ENCODE data around the gene LONP1.

LONP1 gene

DNA sequence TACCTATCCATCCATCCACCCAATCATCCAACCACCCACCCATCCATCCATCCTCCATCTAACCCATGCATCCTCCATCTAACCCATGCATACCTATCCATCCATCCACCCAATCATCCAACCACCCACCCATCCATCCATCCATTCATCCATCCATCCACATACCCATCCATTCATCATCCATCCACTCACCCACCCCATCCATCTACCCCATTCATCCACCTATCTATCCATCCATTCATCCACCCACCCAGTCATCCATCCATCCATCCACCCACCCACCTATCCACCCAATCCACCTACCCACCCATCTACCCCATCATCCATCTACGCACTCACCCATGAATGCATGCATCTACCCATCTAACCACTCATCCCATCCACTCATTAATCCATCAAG is 46.2 kb downstream of the LONP1 start:
- Histone ChIP-seq H3K36me3 (ENCODE audit: insufficient read depth, insufficient read length, low read length) (peaks cover 78% of the 10 kb centered on the region), H3K9me3 (ENCODE audit: insufficient read depth, low read length) (no peaks in the 10 kb centered on the region)
- TF ChIP-seq SUZ12 (IDR thresholded peaks at IDR 0.05; ENCODE audit: extremely low read depth, insufficient read depth, insufficient read length) (no peak), ZNF274 (IDR thresholded peaks at IDR 0.05; ENCODE audit: low read depth, low read length) (no peak), YY1 (IDR thresholded peaks at IDR 0.05; ENCODE audit: insufficient read depth, insufficient read length) (no peak)

DNA sequence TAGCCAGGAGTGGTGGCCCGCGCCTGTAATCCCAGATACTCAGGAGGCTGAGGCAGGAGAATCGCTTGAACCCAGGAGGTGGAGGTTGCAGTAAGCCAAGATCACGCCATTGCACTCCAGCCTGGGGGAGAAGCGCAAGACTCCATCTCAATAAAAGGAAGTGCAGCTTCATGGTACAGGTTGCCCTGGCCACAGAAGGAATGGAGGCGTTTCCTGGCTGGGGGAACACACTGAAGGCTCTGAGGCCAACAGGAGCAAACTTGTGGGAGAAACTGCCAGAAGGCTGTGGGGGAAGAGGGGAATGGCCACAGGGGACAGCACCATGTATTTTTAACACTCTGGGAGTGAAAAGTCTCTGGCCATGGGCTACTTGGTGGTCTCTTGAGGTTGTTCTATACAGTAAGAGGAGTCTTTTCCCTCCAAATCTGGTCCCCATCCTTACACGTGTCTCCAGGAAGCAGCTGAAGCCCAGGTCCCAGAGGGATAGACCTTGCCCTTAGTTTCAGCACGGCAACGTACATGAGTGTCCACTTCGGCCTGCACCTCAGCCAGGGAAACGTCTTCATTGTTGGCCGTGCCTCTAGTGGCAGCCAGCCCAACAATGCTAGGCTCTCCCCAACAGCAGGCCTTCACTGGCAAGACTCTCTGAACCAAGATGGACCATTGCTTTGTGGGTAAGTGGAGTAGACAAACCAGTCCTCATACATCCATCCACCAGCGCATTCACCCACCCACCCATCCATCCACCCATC is 47.1 kb downstream of the LONP1 start:
- H3K4me3 ChIP-seq (ENCODE audit: insufficient read length, low read depth) = no peak overlapping the region
- peaks cover 13% of the 10 kb centered on the region for H3K4me1 ChIP-seq (ENCODE audit: insufficient read depth, insufficient read length)
- peaks cover 80% of the 10 kb centered on the region for H3K36me3 ChIP-seq (ENCODE audit: insufficient read depth, insufficient read length, low read length)
- H3K9me3 ChIP-seq (ENCODE audit: insufficient read depth, low read length) = no peaks in the 10 kb centered on the region
- H3K27me3 ChIP-seq (ENCODE audit: insufficient read depth, insufficient read length) = no peaks in the 10 kb centered on the region
- no peak for DNase-seq (ENCODE audit: low read depth, low spot score)
- no peak for TF ChIP-seq SUZ12 (IDR thresholded peaks at IDR 0.05; ENCODE audit: extremely low read depth, insufficient read depth, insufficient read length)
- no peak for TF ChIP-seq ZNF274 (IDR thresholded peaks at IDR 0.05; ENCODE audit: low read depth, low read length)
- TF ChIP-seq YY1 (IDR thresholded peaks at IDR 0.05; ENCODE audit: insufficient read depth, insufficient read length) = no peak
- no peak overlapping the region for H3K9ac ChIP-seq (ENCODE audit: insufficient read length, low read depth)

More for the DNA sequence above, 46.2 kb downstream of the LONP1 start:
- H3K4me1 ChIP-seq (ENCODE audit: insufficient read depth, insufficient read length) = peaks cover 10% of the 10 kb centered on the region
- H3K27me3 ChIP-seq (ENCODE audit: insufficient read depth, insufficient read length) = no peaks in the 10 kb centered on the region
- no peak overlapping the region for H3K9ac ChIP-seq (ENCODE audit: insufficient read length, low read depth)
- no peak for DNase-seq (ENCODE audit: low read depth, low spot score)
- no peak overlapping the region for H3K4me3 ChIP-seq (ENCODE audit: insufficient read length, low read depth)

DNA sequence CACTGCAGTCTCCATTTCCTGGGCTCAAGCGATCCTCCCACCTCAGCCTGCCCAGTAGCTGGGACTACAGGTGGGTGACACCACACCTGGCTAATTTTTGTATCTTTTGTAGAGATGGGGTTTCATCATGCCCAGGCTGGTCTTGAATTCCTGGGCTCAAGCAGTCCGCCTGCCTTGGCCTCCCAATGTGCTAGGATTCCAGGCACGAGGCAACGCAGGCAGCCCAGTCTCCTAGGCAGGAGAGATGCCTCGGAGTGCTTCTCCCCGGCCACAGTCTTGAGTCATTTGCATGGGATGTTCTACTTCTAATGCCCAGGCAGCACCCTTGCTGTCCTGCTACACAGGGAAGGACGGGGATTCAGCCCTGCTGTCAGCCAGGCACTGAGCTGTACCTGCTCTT is 48.3 kb downstream of the LONP1 start:
- Histone ChIP-seq H3K4me3 (ENCODE audit: insufficient read length, low read depth) (no peak overlapping the region), H3K27me3 (ENCODE audit: insufficient read depth, insufficient read length) (no peaks in the 10 kb centered on the region), H3K4me1 (ENCODE audit: insufficient read depth, insufficient read length) (peaks cover 19% of the 10 kb centered on the region), H3K36me3 (ENCODE audit: insufficient read depth, insufficient read length, low read length) (peaks cover 80% of the 10 kb centered on the region), H3K9ac (ENCODE audit: insufficient read length, low read depth) (no peak overlapping the region), H3K9me3 (ENCODE audit: insufficient read depth, low read length) (no peaks in the 10 kb centered on the region)
- no peak for DNase-seq (ENCODE audit: low read depth, low spot score)
- TF ChIP-seq YY1 (IDR thresholded peaks at IDR 0.05; ENCODE audit: insufficient read depth, insufficient read length) (no peak), ZNF274 (IDR thresholded peaks at IDR 0.05; ENCODE audit: low read depth, low read length) (no peak), SUZ12 (IDR thresholded peaks at IDR 0.05; ENCODE audit: extremely low read depth, insufficient read depth, insufficient read length) (no peak)

DNA sequence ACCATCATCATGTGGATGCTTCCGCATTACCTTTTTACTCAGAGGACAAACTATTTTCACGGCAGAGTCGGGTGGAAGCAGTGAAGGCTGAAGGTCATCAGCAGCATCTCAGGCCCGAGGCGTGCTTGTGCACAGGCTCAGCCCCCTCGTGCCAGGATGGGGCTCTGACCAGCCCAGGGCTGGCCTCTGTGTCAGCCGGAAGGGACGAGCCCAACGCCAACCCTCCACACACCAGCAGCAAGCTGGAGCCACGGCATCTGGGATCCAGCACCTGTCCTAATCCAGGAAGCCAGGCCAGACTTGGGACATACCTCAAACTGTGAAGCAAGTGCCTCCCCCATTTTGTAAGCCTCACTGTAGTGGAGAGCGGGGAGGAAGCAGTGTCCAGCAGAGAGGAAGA is 50.7 kb downstream of the LONP1 start:
- TF ChIP-seq SUZ12 (IDR thresholded peaks at IDR 0.05; ENCODE audit: extremely low read depth, insufficient read depth, insufficient read length) (no peak), YY1 (IDR thresholded peaks at IDR 0.05; ENCODE audit: insufficient read depth, insufficient read length) (no peak), ZNF274 (IDR thresholded peaks at IDR 0.05; ENCODE audit: low read depth, low read length) (no peak)
- peaks cover 15% of the 10 kb centered on the region for H3K4me1 ChIP-seq (ENCODE audit: insufficient read depth, insufficient read length)
- no peak overlapping the region for H3K4me3 ChIP-seq (ENCODE audit: insufficient read length, low read depth)
- H3K9me3 ChIP-seq (ENCODE audit: insufficient read depth, low read length) = no peaks in the 10 kb centered on the region
- H3K27me3 ChIP-seq (ENCODE audit: insufficient read depth, insufficient read length) = no peaks in the 10 kb centered on the region
- peak overlapping the region; percentile 36 for H3K9ac ChIP-seq (ENCODE audit: insufficient read length, low read depth)
- DNase-seq (ENCODE audit: low read depth, low spot score) = no peak
- H3K36me3 ChIP-seq (ENCODE audit: insufficient read depth, insufficient read length, low read length) = peaks cover 89% of the 10 kb centered on the region

DNA sequence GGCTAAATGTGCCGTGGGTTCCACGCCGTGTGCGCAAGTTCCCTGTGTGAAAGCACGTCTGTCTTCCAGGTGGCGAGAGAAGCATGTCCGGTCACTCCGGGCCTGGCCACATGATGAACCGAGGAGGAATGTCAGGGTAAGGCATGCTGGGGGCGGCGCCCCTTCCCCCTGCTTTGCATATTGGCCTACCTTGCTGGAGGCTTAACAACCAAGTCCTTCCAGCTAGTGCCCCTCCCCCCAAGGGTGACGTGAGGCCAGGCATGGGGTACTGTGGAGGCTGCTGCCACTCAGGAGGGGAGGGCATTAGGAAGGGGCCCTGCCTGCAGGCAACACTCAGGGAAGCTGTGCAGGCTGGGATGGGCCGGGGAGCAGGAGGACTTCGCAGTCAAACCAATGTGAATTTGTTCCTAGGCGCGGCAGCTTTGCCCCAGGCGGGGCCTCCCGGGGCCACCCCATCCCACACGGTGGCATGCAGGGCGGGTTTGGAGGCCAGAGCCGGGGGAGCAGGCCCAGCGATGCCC is 52.1 kb downstream of the LONP1 start:
- TF ChIP-seq ZNF274 (IDR thresholded peaks at IDR 0.05; ENCODE audit: low read depth, low read length) (no peak), YY1 (IDR thresholded peaks at IDR 0.05; ENCODE audit: insufficient read depth, insufficient read length) (no peak), SUZ12 (IDR thresholded peaks at IDR 0.05; ENCODE audit: extremely low read depth, insufficient read depth, insufficient read length) (no peak)
- Histone ChIP-seq H3K27me3 (ENCODE audit: insufficient read depth, insufficient read length) (no peaks in the 10 kb centered on the region), H3K9me3 (ENCODE audit: insufficient read depth, low read length) (no peaks in the 10 kb centered on the region), H3K4me1 (ENCODE audit: insufficient read depth, insufficient read length) (peaks cover 15% of the 10 kb centered on the region), H3K9ac (ENCODE audit: insufficient read length, low read depth) (peak overlapping the region; percentile 42), H3K4me3 (ENCODE audit: insufficient read length, low read depth) (no peak overlapping the region), H3K36me3 (ENCODE audit: insufficient read depth, insufficient read length, low read length) (peaks cover 92% of the 10 kb centered on the region)
- peak; percentile 93 for DNase-seq (ENCODE audit: low read depth, low spot score)

DNA sequence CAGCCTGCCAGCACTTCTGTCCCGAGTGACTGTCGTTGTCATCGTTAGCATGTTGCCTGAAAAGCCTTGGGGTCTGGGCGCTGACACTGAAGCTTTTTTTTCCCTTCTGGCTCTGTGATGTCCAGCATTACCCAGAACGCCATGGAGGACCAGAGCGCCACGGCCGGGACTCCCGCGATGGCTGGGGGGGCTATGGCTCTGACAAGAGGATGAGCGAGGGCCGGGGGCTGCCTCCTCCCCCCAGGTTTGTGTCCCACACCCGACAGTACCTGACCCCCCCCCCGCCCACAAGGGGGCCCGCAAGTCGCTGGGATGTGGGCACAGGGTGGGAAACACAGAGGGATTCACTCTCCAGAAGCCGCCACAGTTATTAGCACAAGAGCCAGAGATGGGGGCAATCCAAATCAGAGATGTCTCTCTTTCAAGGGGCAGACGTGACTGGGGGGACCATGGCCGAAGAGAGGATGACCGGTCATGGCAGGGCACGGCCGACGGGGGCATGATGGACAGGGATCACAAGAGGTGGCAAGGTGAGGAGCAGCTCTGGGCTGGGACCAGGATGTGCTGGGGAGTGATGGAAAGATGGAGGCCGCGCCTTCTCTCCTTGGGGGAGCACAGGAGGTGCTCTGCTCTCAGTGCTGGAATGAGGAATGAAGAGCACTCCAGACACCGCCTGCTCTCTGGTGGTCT is 52.9 kb downstream of the LONP1 start:
- no peak overlapping the region for H3K4me3 ChIP-seq (ENCODE audit: insufficient read length, low read depth)
- no peaks in the 10 kb centered on the region for H3K9me3 ChIP-seq (ENCODE audit: insufficient read depth, low read length)
- TF ChIP-seq ZNF274 (IDR thresholded peaks at IDR 0.05; ENCODE audit: low read depth, low read length) = no peak
- TF ChIP-seq YY1 (IDR thresholded peaks at IDR 0.05; ENCODE audit: insufficient read depth, insufficient read length) = no peak
- TF ChIP-seq SUZ12 (IDR thresholded peaks at IDR 0.05; ENCODE audit: extremely low read depth, insufficient read depth, insufficient read length) = no peak
- peak overlapping the region; percentile 42 for H3K9ac ChIP-seq (ENCODE audit: insufficient read length, low read depth)
- no peaks in the 10 kb centered on the region for H3K27me3 ChIP-seq (ENCODE audit: insufficient read depth, insufficient read length)
- H3K36me3 ChIP-seq (ENCODE audit: insufficient read depth, insufficient read length, low read length) = peaks cover 93% of the 10 kb centered on the region
- peaks cover 15% of the 10 kb centered on the region for H3K4me1 ChIP-seq (ENCODE audit: insufficient read depth, insufficient read length)
- no peak for DNase-seq (ENCODE audit: low read depth, low spot score)
